ENCODE measurements around the gene MTA3.

- TF ChIP-seq CTCF (IDR thresholded peaks at IDR 0.05) (no peak), POLR2A (IDR thresholded peaks at IDR 0.05) (no peak)
Observed at GRCh38 chr2:42752816-42753813, 184.7 kb downstream of the MTA3 start.
